Fibroblast of villous mesenchyme (primary cell): ENCODE measurements around the gene IL4. TPM values are rescaled to one million over a fixed set of nuclear protein-coding genes. Genes with fewer than 3 reads are reported as not detected.

ENCODE experiments used
- DNase-seq: peaks from one replicate; pipeline ENCODE4 v3.0.0-alpha.2; 2010; ENCODE audit warnings: low read depth
- H3K4me3 ChIP-seq: 2 replicates; pipeline ENCODE4 v1.5.1; 2011; ENCODE audit warnings: low read depth, mild to moderate bottlenecking, low read length
- CTCF ChIP-seq: IDR thresholded peaks from 2 replicates; pipeline ENCODE4 v1.5.1; 2012; ENCODE audit warnings: low read depth, mild to moderate bottlenecking, low read length; ENCODE audit not compliant: insufficient read depth
- total RNA-seq: library from RNA; depleted of rRNA; stranded (reverse); fragments of >200 nt; gene quantifications from 2 replicates; pipeline ENCODE4 v1.2.3, GENCODE V29; 2012

IL4 gene
- total RNA-seq, 1 donor, result not detected

DNA sequence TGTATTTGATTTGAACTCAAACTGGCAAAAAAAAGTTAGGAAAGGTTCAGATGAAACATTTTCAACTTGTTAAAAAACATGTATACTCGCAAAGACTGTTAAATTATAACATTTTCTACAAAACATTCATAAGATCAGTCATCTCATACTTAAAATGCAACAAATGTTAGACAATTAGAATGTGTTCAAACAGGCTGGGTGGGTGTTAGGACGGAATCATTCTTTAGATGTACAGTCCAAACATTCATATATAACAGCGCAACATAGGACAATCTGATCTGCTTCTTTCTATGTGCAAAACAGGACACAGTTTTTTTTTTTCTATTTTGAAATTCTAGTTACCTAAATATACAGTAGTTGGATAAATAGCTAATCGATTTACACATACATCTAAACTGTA, 22.2 kb downstream of the IL4 start:
- no peak overlapping the region for H3K4me3 ChIP-seq
- no peak for DNase-seq
- TF ChIP-seq CTCF, result no peak

DNA sequence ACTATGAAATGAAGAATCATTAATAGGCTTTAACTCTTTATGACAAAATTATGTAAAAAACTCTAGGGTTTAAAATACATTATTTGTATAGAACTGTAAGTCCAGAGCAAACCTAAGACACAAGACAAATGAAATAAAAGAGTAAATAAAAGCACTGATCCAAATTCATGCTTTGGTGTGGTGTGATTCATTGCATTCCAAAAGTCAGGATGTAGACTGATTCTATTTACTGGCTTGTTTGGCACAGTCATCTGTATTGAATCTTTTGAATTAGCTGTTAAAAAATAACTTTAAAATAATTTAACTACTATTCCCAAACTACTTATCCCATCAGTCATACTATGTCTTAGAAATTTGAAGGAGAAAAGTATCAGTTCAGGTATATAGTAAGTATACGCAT, 31.1 kb downstream of the IL4 start:
- no peak for TF ChIP-seq CTCF
- H3K4me3 ChIP-seq, result no peak overlapping the region
- peak; percentile 20 for DNase-seq

GRCh38 chr5:132708645-132709044, 34.9 kb downstream of the IL4 start:
- no peak overlapping the region for H3K4me3 ChIP-seq
- TF ChIP-seq CTCF, result no peak
- DNase-seq, result no peak

- TF ChIP-seq CTCF, result peak; percentile 41
- peak; percentile 23 for DNase-seq
- no peak overlapping the region for H3K4me3 ChIP-seq
Observed at GRCh38 chr5:132714456-132715307, 40.9 kb downstream of the IL4 start.

- DNase-seq, result no peak
- TF ChIP-seq CTCF, result no peak
- no peak overlapping the region for H3K4me3 ChIP-seq
Observed at GRCh38 chr5:132718544-132719312, 44.9 kb downstream of the IL4 start.

GRCh38 chr5:132725745-132726144, 52.0 kb downstream of the IL4 start:
- DNase-seq, result no peak
- no peak for TF ChIP-seq CTCF
- no peak overlapping the region for H3K4me3 ChIP-seq
